IPS-18c (cell line): Measurements from ENCODE around the gene TRHDE.
"Not testable (repeated sequence)": the region's sequence is repeated elsewhere in the genome, so short reads cannot be mapped to it uniquely, and the experiment has no call there.

ENCODE experiments used
- H3K4me3 ChIP-seq: 2 replicates; pipeline ENCODE4 v1.7.0; 2013; ENCODE audit warnings: low read depth, mild to moderate bottlenecking, low read length, moderate library complexity; ENCODE audit not compliant: insufficient read depth
- H3K9me3 ChIP-seq: one replicate; pipeline ENCODE4 v1.6.1; 2013; ENCODE audit warnings: mild to moderate bottlenecking, low read length, moderate library complexity; ENCODE audit not compliant: control insufficient read depth, insufficient read depth

TRHDE gene

DNA sequence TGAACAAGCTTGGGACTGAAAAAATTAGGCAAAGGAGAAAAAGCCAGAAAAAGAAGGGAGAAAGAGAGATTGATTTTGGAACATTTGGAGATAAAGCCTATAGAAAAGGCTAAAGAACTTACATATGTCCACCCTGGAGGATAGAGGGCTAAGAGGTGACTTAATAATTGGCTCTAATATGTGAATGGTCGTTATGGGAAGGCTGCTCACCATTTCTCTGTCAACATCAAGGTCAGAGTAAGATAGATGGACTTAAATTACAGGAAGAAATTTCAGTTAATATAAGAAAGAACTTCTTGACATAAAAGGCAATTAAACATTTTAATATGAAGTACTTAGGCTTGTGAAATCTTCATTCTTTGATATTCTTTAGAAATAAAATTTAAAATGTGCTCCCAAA, 238.6 kb downstream of the TRHDE start:
- Histone ChIP-seq H3K9me3 (no peaks in the 10 kb centered on the region), H3K4me3 (no peak overlapping the region)

DNA sequence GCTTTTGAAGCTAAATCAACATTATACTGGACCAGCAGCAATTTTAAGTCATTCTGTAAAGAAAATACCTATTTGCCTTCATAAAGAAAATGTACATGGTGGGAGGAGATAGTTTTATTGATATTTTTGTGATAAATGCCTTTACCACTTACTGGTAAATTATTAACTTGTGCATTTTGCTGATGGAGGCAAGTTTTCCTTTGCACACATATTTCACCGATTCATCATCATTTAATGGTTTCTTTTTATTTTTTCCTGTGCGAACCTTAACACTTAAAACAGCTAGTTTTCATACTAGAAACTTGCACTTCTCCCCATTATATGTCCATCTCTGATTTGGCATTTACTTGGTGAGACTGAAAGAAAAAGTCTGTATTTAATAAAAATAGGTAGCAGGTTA, 239.3 kb downstream of the TRHDE start:
- no peak overlapping the region for H3K4me3 ChIP-seq
- H3K9me3 ChIP-seq: no peaks in the 10 kb centered on the region

DNA sequence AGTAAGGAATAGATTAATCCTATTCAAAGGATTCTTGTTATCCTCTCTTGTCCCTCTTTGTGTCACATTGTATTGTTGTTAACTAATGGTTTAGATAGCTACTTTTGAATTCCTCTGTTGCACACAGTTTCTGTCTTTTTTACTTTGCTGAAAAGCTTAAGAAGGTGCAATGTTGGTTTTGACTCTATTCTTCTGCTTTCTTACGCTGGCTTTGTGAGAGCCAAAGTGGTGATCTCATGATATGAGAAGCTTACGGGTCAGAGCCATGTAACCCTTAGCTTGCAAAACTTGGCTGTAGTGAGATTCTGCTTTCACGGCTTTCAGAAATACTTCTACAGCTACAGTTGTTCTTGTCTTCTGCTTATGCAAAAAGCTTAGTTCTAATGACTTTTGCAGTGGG, 239.7 kb downstream of the TRHDE start:
- Histone ChIP-seq H3K9me3 (no peaks in the 10 kb centered on the region), H3K4me3 (no peak overlapping the region)

DNA sequence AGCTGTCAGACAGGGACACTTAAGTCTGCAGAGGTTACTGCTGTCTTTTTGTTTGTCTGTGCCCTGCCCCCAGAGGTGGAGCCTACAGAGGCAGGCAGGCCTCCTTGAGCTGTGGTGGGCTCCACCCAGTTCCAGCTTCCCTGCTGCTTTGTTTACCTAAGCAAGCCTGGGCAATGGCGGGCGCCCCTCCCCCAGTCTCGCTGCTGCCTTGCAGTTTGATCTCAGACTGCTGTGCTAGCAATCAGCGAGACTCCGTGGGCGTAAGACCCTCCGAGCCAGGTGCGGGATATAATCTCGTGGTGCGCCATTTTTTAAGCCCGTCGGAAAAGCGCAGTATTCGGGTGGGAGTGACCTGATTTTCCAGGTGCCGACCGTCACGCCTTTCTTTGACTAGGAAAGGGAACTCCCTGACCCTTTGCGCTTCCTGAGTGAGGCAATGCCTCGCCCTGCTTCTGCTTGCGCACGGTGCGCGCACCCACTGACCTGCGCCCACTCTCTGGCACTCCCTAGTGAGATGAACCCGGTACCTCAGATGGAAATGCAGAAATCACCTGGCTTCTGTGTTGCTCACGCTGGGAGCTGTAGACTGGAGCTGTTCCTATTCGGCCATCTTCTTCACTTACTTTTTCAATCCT, 248.0 kb downstream of the TRHDE start:
- not testable (repeated sequence) for H3K9me3 ChIP-seq, H3K4me3 ChIP-seq

DNA sequence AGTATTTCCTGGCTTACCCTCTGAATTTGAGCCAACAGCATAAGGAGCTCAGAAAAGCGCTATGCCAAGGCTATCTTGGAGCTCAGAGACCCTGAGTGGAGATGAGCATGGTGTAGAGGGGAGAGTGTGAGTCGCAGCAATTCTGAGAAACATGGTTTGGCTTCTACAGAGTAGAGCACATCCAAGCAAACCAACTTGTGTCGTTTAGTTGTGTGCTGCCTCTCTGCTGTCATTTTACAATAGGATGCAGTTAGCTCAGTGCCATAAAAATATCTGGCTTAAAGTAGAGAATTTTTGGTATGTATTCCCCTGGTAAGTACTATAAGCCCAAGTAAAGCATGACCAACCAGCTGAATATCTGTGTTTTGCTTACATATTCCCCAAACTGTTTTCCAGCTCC, 249.2 kb downstream of the TRHDE start:
- Histone ChIP-seq H3K9me3 (no peaks in the 10 kb centered on the region), H3K4me3 (no peak overlapping the region)

DNA sequence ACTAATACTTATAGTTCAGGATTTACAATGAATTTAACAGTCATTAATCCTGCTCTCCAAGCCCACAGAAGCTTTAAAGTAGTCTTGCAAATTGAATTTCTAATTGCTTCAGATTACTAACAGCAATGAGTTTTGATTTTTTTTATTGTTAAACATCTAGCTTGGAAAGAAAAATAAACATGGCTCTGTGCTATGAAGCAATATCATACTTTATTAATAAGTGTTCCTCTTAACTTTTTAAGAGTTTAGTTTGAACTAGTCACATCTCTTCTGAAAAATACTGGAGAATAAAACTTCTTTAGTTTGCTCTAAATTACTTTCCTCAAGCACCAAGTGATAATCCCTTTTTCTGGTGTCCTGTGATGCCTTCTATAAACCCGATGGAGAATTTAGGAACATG, 250.2 kb downstream of the TRHDE start:
- Histone ChIP-seq H3K9me3 (no peaks in the 10 kb centered on the region), H3K4me3 (no peak overlapping the region)

DNA sequence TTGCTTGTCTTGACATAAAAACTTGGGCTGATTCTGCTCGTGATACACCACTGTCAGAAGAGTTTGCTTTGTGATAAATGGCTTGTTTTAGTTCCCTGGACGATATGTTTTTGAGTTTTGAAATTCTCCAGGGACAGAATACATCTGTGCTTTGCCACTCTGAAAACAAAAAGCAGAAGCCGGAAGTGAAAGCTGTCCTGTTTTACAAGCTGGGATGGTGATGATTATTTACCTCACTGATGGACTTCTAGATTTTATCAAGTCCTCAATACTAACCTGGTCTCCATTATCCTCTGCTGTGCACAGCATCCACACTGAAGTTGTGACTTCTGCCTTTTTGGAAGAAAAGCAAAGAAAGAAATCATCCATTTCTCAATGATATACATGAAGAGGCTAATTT, 251.6 kb downstream of the TRHDE start:
- Histone ChIP-seq H3K9me3 (no peaks in the 10 kb centered on the region), H3K4me3 (no peak overlapping the region)

DNA sequence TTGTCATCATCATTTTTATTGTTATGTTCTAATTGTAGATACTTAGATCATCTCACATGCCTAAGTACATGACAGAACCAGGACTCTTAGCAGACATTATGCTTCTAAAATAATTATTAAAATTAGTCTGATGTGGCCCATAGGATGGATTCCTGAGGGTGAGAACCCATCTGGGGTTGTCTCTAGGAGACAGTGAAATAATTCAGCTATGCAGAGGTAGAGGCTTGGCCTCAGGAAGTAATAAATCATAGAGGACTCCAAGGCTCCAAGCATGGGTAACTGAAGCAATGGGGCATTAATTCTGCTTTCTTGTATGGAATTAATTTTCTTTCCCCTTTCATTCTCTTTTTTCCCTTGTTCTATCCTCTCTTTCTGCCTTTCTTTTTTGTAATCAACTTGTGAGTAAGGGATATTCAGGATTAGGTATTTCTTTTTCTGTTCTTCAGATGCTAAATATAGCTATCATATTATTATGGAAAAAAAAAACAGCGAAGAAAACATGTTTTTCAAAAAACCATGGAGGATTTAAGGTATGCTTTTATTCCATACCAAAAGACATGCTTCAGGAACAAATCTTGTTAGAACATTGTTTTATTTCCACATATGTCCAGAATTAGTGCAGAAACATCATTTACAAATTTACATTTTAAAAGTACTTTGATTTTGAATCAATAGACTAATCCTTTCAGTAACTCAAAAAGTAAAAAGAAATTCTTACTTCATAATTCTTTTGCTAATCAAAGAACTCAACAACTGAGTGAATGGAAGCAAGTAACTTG, 263.2 kb downstream of the TRHDE start:
- Histone ChIP-seq H3K4me3 (no peak overlapping the region), H3K9me3 (no peaks in the 10 kb centered on the region)

DNA sequence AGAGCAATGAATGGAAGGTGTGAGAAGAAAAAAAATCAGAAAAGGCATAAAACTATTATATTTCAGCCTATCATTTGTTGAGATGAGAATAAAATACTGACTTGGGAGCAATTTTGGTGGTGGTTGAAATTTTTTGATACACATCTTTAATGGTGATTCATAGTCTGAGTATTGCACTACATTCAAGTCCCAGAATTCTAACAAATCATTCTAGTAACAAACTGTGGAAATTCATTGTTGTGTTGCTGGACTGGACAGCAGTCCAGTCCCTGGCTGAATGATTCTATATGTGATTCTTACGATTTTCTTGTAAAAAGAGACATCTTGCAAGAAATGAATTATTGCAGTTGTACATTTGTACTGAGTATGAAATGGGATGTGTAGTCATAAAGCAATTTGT, 268.6 kb downstream of the TRHDE start:
- no peak overlapping the region for H3K4me3 ChIP-seq
- H3K9me3 ChIP-seq: no peaks in the 10 kb centered on the region

DNA sequence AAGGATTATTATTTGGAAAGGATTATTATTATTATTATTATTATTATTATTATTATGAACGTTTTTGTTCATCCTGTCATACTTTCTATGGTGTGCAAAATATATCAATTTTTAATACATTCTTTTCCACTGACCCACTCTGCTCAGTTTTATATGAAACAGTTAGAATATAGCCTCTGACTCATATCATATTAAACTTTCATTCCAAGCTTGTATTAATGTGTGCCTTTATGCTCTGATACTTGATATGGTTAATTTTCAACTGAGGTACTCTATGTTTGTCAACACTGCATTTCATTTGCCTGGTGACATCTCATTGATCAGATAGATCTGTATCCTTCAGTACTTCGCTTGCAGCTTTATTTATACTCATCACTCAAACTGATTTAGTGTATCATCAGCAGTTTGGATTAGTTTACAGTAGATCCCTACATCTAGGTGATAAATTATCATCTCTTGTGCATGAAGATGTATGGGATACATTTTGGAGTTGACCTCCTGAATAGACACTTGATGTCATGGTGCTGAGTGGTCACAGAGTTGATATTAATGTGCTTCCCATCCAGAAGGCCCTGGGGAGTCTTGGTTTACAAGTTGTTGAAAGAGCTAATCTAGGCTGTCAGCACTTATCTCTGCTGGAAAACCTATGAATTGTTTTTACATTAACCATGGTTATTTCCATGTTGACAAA, 271.8 kb downstream of the TRHDE start:
- H3K4me3 ChIP-seq: no peak overlapping the region
- no peaks in the 10 kb centered on the region for H3K9me3 ChIP-seq

DNA sequence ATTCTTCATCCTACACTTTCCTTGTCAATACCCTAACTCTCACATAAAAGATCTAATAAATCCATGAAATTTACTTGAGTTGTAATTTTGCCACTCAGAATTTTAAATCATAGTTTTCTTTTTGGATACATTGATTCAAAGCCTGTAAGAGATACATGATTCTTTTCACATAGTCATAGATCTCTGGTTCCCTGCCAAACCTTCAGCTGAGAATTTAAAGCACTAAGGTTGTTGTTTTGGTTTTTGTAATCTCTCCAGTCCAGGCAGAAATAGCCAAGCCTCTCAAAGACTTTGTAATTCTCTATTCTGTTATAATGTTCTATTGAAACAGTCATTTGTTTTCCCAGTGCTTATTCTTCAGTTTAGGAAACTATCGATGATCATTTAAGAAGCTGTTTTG, 273.9 kb downstream of the TRHDE start:
- Histone ChIP-seq H3K9me3 (no peaks in the 10 kb centered on the region), H3K4me3 (no peak overlapping the region)

DNA sequence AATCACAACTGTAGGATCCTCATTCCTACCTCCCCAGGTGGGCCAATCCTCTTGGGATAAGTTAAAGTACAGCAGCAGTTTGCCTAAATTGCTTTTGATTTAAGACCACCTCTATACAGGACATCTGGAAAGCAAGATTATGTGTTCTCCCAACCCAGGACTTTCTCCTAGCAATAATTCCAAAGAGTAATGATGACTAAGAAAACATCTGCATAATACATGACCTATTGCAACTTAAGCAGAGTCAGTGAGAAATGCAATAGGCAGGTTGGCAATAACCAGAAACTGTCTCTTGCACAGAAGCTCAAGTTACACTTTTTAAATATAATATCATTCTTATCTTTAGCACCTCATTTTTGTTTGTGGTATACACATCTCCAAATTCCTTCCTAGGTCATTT, 275.4 kb downstream of the TRHDE start:
- H3K4me3 ChIP-seq: no peak overlapping the region
- H3K9me3 ChIP-seq: no peaks in the 10 kb centered on the region

DNA sequence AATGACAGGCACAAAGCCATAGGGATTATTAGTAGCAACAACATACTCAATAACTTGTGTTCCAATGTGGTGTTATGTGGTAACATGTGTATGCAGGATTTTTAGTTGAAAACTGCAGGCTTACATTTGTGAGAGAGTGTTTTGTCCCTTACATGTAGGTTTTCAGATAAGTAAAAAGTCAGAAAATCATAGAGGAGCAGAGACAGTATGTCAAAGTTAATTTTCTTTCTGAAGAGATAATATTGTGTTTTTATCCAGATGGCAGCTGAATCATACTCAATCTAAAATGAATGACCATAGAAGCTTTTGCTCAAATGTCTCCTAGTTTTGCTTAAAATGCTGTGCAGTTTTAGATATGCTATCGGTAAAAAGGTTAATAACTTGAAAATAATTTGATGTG, 277.0 kb downstream of the TRHDE start:
- Histone ChIP-seq H3K4me3 (no peak overlapping the region), H3K9me3 (no peaks in the 10 kb centered on the region)

DNA sequence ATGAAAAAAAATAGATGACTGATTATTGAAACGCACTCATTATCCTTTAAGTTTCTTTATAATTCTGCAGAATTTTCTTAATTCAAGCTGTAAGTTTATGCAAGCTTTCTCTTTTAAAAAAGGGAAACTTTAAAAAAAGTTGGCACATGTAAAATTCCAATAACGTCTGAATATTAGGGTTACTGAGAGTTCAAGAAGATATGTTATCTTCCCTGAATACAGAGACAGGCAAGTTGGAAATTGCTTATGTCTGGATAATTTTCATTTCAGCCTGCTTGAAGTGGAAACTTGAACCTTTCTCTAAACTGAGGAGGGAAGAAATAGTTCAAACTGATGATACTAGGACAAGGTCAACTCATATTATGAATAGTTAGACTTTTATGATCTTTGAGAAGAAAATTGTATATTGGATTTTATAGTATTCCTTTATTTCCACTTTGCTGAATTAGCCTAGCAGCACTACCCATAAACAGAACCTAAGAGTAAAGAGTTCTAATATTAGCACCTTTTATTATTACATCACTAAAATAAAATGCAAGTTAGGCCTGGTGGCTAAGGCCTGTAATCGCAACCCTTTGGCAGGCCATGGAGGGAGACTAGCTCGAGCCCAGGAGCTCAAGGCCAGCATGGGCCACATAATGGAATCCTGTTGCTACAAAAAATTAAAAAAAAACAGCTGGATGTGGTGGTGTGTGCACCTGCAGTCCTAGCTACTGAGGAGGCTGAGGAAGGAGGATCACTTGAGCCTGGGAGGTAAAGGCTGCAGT, 288.0 kb downstream of the TRHDE start:
- no peaks in the 10 kb centered on the region for H3K9me3 ChIP-seq

DNA sequence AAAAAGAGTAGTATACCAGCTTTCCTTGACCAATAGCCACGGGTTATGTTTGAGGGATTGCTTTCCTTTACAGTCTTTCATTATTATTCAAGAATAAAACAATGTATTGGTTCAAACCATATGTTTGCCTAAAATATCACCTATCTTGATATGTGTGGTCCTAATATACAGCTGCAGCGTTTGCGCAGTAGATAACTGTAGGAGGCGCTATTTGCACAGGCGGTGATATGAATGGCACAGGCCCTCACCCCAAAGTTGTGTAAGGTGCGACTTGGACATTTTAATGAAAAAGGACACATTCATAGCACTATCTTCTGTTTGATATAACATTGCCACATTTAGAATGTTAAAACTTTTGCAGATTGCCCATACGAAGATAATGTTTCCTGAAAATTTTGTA, 298.4 kb downstream of the TRHDE start:
- Histone ChIP-seq H3K4me3 (no peak overlapping the region), H3K9me3 (no peaks in the 10 kb centered on the region)

More for the DNA sequence above, 288.0 kb downstream of the TRHDE start:
- H3K4me3 ChIP-seq: no peak overlapping the region

DNA sequence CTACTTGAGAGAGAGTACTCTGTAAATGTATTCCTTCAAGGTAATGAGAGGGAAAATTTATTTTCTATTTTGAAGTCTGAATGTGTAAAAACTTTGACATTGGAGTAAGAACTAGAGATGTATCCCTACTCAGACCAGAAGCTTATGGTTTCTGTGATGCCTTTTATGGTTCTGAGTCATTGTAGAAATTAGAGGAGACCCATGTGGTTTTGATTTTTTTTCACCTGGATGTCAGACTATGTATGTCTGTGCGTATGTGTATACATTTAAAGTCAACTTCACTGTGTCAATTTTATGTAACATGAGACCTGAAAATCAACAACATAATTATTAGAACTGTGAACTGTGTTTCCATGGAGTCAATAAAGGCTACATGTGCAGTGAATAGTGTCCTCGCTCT, 302.0 kb downstream of the TRHDE start:
- Histone ChIP-seq H3K4me3 (no peak overlapping the region), H3K9me3 (no peaks in the 10 kb centered on the region)

DNA sequence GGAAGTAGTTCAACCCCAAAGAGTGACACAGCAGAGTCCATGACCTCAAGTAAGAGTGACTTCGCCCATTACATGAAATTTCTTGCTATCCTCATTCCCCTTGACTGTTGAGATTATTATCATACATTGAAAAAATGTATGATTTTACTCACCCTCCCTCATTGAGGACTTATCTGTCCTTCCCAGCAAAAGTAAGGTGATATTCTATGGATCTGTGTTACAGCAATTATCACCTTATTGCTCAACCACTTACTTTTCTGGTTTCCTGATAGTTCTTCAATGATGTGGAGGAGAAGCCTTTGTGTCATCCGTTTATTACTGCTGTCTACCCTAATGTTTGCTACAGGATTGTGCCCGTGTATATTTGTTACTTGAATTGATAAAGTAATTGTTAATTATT, 306.2 kb downstream of the TRHDE start:
- Histone ChIP-seq H3K4me3 (no peak overlapping the region), H3K9me3 (no peaks in the 10 kb centered on the region)

DNA sequence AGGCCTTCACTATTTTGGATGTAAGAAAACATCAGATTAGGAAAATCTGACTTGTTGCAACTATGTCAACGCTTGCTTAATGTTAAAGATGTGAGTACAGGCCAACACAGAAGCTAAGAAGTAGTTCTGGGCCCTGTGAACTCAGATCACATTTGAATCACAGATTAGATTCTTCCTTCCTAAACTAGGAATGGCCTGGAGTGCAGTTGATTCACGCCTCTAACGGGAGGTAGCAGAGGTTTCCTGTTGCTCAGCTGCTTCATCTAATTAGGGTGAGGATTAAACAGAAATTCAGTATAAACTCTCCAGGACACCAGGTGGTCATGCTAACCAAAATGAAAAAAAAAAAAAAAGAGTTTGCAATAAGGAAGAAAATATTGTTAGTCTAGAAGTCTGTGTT, 314.3 kb downstream of the TRHDE start:
- Histone ChIP-seq H3K4me3 (no peak overlapping the region), H3K9me3 (no peaks in the 10 kb centered on the region)
